Hepatocyte (in vitro differentiated cells): Measurements from ENCODE around the gene CIDEA.
"Not testable (repeated sequence)": the region's sequence is repeated elsewhere in the genome, so short reads cannot be mapped to it uniquely, and the experiment has no call there.

Experiments
- CTCF ChIP-seq: fragments of 200-600 bp; sonication (generic); IDR thresholded peaks from 2 replicates; pipeline ENCODE4 v1.5.1; 2016; ENCODE audit warnings: antibody characterized with exemption, mild to moderate bottlenecking; ENCODE audit not compliant: poor library complexity
- EZH2phosphoT487 ChIP-seq: fragments of 200-600 bp; sonication (generic); IDR thresholded peaks from one replicate; pipeline ENCODE4 v1.6.1; 2018; ENCODE audit warnings: antibody characterized with exemption, mild to moderate bottlenecking, low read depth, moderate library complexity; ENCODE audit not compliant: unreplicated experiment, severe bottlenecking

GRCh38 chr18:12243272-12243671 is 10.9 kb upstream of the CIDEA start:
- not testable (repeated sequence) for TF ChIP-seq CTCF, EZH2phosphoT487
